Esophagus squamous epithelium (tissue), 4 donors: ENCODE results near the gene NSD2.
"Not testable (repeated sequence)": the region's sequence is repeated elsewhere in the genome, so short reads cannot be mapped to it uniquely, and the experiment has no call there.

Source experiments
- CTCF ChIP-seq, 6 experiments: fragments of 450-650 bp in 4 of 6; fragments of 200-600 bp in 2 of 6; sonication (generic) in 2 of 6; IDR thresholded peaks; one replicate each; pipeline ENCODE4 v1.5.1; 2016 to 2019; ENCODE audit warnings: antibody characterized with exemption in 6 of 6, mild to moderate bottlenecking in 4 of 6, moderate library complexity in 4 of 6
- POLR2A ChIP-seq, 4 donors: fragments of 450-650 bp; IDR thresholded peaks; one replicate each; pipeline ENCODE4 v1.6.1; 2017; ENCODE audit warnings: antibody characterized with exemption in 4 of 4, mild to moderate bottlenecking in 4 of 4, moderate library complexity in 3 of 4

- not testable (repeated sequence) for TF ChIP-seq CTCF, POLR2A (IDR thresholded peaks at IDR 0.05)
These were observed 155.9 kb downstream of the NSD2 start for GRCh38 chr4:2027120-2027519.
